GM12878 (cell line): Measurements from ENCODE around the gene SERPINA6. TPM values are rescaled to one million over a fixed set of nuclear protein-coding genes. Genes with fewer than 3 reads are reported as not detected.

Experiments used
- ATAC-seq: fragments of 200-7000 bp; cut with Tn5 transposase; 3 replicates; pipeline ENCODE4 v1.9.1; 2020; ENCODE audit warnings: mild to moderate bottlenecking, moderate library complexity
- BruUV-seq: library from RNA; stranded (reverse); fragments of 400-500 nt; replicated peaks from 2 replicates; lab custom pipeline; 2021; lab: Mats Ljungman, UMichigan
- CTCF ChIA-PET: fragments of 300-600 bp; sonication (Branson Sonifier 250); formaldehyde crosslinking; extraction: SDS; loops from one replicate; lab custom pipeline; 2021; ENCODE audit warnings: inconsistent platforms; lab: Yijun Ruan, JAX
- POLR2A ChIA-PET: fragments of 350-600 bp; formaldehyde crosslinking; extraction: SDS; loops from one replicate; lab custom pipeline; 2021; ENCODE audit warnings: inconsistent platforms; lab: Charles Lee
- RAD21 ChIA-PET: fragments of 300-600 bp; sonication (Branson Sonifier 250); formaldehyde crosslinking; loops from one replicate; lab custom pipeline; 2023; ENCODE audit warnings: antibody characterized with exemption; ENCODE audit not compliant: unreplicated experiment; lab: Charles Lee
- SMC1A ChIA-PET: fragments of 300-600 bp; sonication (Branson Sonifier 250); formaldehyde crosslinking; loops from one replicate; lab custom pipeline; 2023; ENCODE audit not compliant: unreplicated experiment, uncharacterized antibody; lab: Charles Lee
- DNase-seq: peaks from one replicate; pipeline ENCODE4 v3.0.0-alpha.2; 2011; ENCODE audit warnings: low read depth, low spot score
- FAIRE-seq: peaks from 3 replicates; lab custom pipeline; 2011; peaks lifted over from hg19 to GRCh38; lab: Jason Lieb, UNC
- H2AFZ ChIP-seq: 2 replicates; pipeline ENCODE4 v1.6.0; 2011; ENCODE audit warnings: low read depth, low read length, control low read depth; ENCODE audit not compliant: control insufficient read depth
- H3K27ac ChIP-seq: 2 replicates; pipeline ENCODE4 v1.5.1; 2011; ENCODE audit warnings: control low read depth; ENCODE audit not compliant: control insufficient read depth, insufficient read depth
- H3K27me3 ChIP-seq, 2 experiments: replicated peaks in 1 of 2; 2 replicates each; pipeline versions ENCODE4 v1.6.0 to v1.6.1; 2011; ENCODE audit warnings: low read length in 1 of 2; ENCODE audit not compliant: control insufficient read depth in 2 of 2, insufficient read depth in 2 of 2
- H3K36me3 ChIP-seq, 2 experiments: 2 replicates each; pipeline ENCODE4 v1.5.1; 2011; ENCODE audit warnings: low read length in 1 of 2; ENCODE audit not compliant: control insufficient read depth in 2 of 2, insufficient read depth in 2 of 2
- H3K4me1 ChIP-seq: 2 replicates; pipeline ENCODE4 v1.6.1; 2011; ENCODE audit warnings: mild to moderate bottlenecking, low read length, moderate library complexity, mixed read lengths; ENCODE audit not compliant: control insufficient read depth, insufficient read depth
- H3K4me2 ChIP-seq: 2 replicates; pipeline ENCODE4 v1.6.0; 2011; ENCODE audit warnings: control low read depth; ENCODE audit not compliant: control insufficient read depth, insufficient read depth
- H3K4me3 ChIP-seq: fragments of 200-600 bp; sonication (generic); 2 replicates; pipeline ENCODE4 v1.5.1; 2016
- H3K79me2 ChIP-seq: 2 replicates; pipeline ENCODE4 v1.6.0; 2011; ENCODE audit warnings: low read length; ENCODE audit not compliant: control insufficient read depth, insufficient read depth
- H3K9ac ChIP-seq: 2 replicates; pipeline ENCODE4 v1.8.0; 2011; ENCODE audit warnings: low read length, control low read depth, mixed read lengths; ENCODE audit not compliant: control insufficient read depth, insufficient read depth
- H3K9me3 ChIP-seq: replicated peaks from 3 replicates; pipeline ENCODE4 v1.5.1; 2011; ENCODE audit warnings: mild to moderate bottlenecking, low read length; ENCODE audit not compliant: control insufficient read depth, insufficient read depth
- H4K20me1 ChIP-seq: 2 replicates; pipeline ENCODE4 v1.6.0; 2011; ENCODE audit not compliant: control insufficient read depth, insufficient read depth
- ASH2L ChIP-seq: fragments of 300-600, 200-600 bp; sonication (generic); IDR thresholded peaks from 2 replicates; pipeline ENCODE4 v1.6.1; 2017; ENCODE audit warnings: low read depth, mild to moderate bottlenecking, borderline replicate concordance
- BACH1 ChIP-seq: fragments of 450-650 bp; IDR thresholded peaks from 2 replicates; pipeline ENCODE4 v1.6.1; 2017; ENCODE audit warnings: mild to moderate bottlenecking, borderline replicate concordance
- CBX5 ChIP-seq: sonication (generic); IDR thresholded peaks from 2 replicates; pipeline ENCODE4 v1.6.1; 2016; ENCODE audit warnings: low read depth, moderate library complexity, mild to moderate bottlenecking, inconsistent platforms
- CREM ChIP-seq: IDR thresholded peaks from 2 replicates; pipeline ENCODE4 v1.6.1; 2014; ENCODE audit warnings: antibody characterized with exemption, low read depth
- EP300 ChIP-seq, 2 experiments: fragments of 150-350 bp in 1 of 2; IDR thresholded peaks; 2 replicates each; pipeline ENCODE4 v1.6.1; 2011 to 2012; ENCODE audit warnings: low read depth in 2 of 2, low read length in 2 of 2, borderline replicate concordance in 1 of 2, improper control_type of control experiment in 1 of 2, inconsistent platforms in 1 of 2; ENCODE audit not compliant: control insufficient read depth in 1 of 2
- IKZF1 ChIP-seq: fragments of 450-650 bp; conservative IDR thresholded peaks from 2 replicates; pipeline ENCODE4 v1.6.1; 2017; ENCODE audit warnings: antibody characterized with exemption, mild to moderate bottlenecking
- LARP7 ChIP-seq: fragments of 450-650 bp; IDR thresholded peaks from 2 replicates; pipeline ENCODE4 v1.6.1; 2017; ENCODE audit warnings: mild to moderate bottlenecking
- MTA2 ChIP-seq: fragments of 450-650 bp; IDR thresholded peaks from 2 replicates; pipeline ENCODE4 v1.6.1; 2016; ENCODE audit warnings: low read depth, mild to moderate bottlenecking, moderate library complexity
- NKRF ChIP-seq: fragments of 450-650 bp; conservative IDR thresholded peaks from 2 replicates; pipeline ENCODE4 v1.6.1; 2017; ENCODE audit warnings: mild to moderate bottlenecking, moderate library complexity
- RCOR1 ChIP-seq: conservative IDR thresholded peaks from 2 replicates; pipeline ENCODE4 v1.6.1; 2012; ENCODE audit warnings: low read depth, low read length, improper control_type of control experiment
- RUNX3 ChIP-seq: IDR thresholded peaks from 2 replicates; pipeline ENCODE4 v1.6.1; 2012; ENCODE audit warnings: low read length, inconsistent platforms
- STAT3 ChIP-seq: IDR thresholded peaks from 2 replicates; pipeline ENCODE4 v1.6.1; 2011; ENCODE audit warnings: low read depth, low read length, improper control_type of control experiment
- SUZ12 ChIP-seq: fragments of 200-600 bp; sonication (generic); IDR thresholded peaks from one replicate; pipeline ENCODE4 v1.6.1; 2018; ENCODE audit warnings: antibody characterized with exemption, mild to moderate bottlenecking; ENCODE audit not compliant: unreplicated experiment
- ZNF207 ChIP-seq: fragments of 450-650 bp; IDR thresholded peaks from 2 replicates; pipeline ENCODE4 v1.6.1; 2014; ENCODE audit warnings: antibody characterized with exemption, mild to moderate bottlenecking, borderline replicate concordance
- ZNF592 ChIP-seq: fragments of 450-650 bp; IDR thresholded peaks from 2 replicates; pipeline ENCODE4 v1.6.1; 2017; ENCODE audit warnings: mild to moderate bottlenecking, moderate library complexity
- WGBS: methylation state at CpG from one replicate; pipeline ENCODE4 v1.1.6; 2016; ENCODE audit warnings: low lambda C conversion rate; ENCODE audit not compliant: insufficient replicate concordance, insufficient coverage; ENCODE audit errors: missing lambda C conversion rate; 5-methylcytosine and 5-hydroxymethylcytosine counted together
- in situ Hi-C: fragments of 300-500 bp; cut with MboI; formaldehyde crosslinking; loops from 9 replicates; pipeline ENCODE4 v1.14.3; 2018; ENCODE audit warnings: mixed read lengths
- intact Hi-C: fragments of 100-400 bp; cut with micrococcal nuclease; formaldehyde crosslinking; loops from one replicate; pipeline ENCODE4 v1.14.2; 2022; ENCODE audit not compliant: unreplicated experiment
- polyA plus RNA-seq, 11 experiments: library from polyadenylated mRNA; depleted of rRNA in 4 of 11; unstranded in 6 of 11; stranded (reverse) in 5 of 11; fragments of >200 nt; fragmentation: Nextera tagmentation in 4 of 11; fragmentation: Illumina TruSeq in 1 of 11; extraction: Ambion mirVana in 4 of 11; extraction: Trizol in 1 of 11; gene quantifications; 1 replicate in 1 of 11; 2 replicates in 10 of 11; pipeline versions ENCODE4 v1.2.1 to v1.2.3, GENCODE V29; 2011 to 2016; ENCODE audit warnings: inconsistent platforms in 2 of 11, missing spikeins in 2 of 11, low read depth in 1 of 11
- total RNA-seq, 4 experiments: library from RNA; depleted of rRNA in 3 of 4; stranded (reverse); fragments of >200 nt in 3 of 4; fragmentation: Illumina TruSeq in 1 of 4; extraction: Trizol in 1 of 4; gene quantifications; 2 replicates each; pipeline versions ENCODE4 v1.2.1 to v1.2.3, GENCODE V29; 2013 to 2021
- TF ChIP-seq, protein P1 (sequence below): IDR thresholded peaks from 2 replicates; pipeline ENCODE4 v1.6.1; 2011; ENCODE audit warnings: mild to moderate bottlenecking, low read depth, low read length, moderate library complexity; ENCODE audit not compliant: insufficient replicate concordance
- TF ChIP-seq, protein P2 (sequence below): fragments of 450-650 bp; IDR thresholded peaks from 2 replicates; pipeline ENCODE4 v1.6.1; 2017; ENCODE audit warnings: low read depth, mild to moderate bottlenecking, moderate library complexity

SERPINA6 gene
- total and polyA plus RNA-seq, 10 of the 15 experiments (the other 5 are each of a cell fraction or from before 2014, with no cell fraction given): 0.11 to 0.27 (median 0.23) TPM; not detected in 7

DNA sequence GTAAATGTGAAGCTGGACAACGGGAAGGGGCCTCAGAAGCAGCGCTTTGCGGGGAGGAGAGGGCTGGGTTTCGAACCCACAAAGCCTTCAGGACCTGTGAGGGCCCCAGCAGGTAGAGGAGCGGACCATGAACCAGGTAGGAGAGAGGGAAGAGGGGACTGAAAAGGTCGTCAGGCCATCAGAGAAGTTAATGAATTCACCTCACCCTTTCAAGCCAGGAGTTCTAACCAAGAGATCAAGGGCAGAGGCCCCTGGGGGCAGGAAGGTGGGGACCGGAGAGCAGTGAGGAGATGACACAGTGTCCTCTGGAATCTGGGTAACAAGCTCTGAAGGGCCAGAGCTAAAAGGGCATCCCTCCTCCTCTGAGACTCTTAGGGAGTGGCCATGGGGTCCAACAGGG lies 45.8 kb upstream of the SERPINA6 start:
- ChIA-PET POLR2A (no interaction called here), SMC1A (no interaction called here), CTCF (no interaction called here), RAD21 (no interaction called here)
- Histone ChIP-seq H3K27ac (no peak overlapping the region), H2AFZ (no peak overlapping the region), H3K4me2 (no peak overlapping the region), H3K27me3 (no peaks in the 10 kb centered on the region; a peak in 1 of 4 replicates), H3K4me1 (no peaks in the 10 kb centered on the region), H3K79me2 (no peaks in the 10 kb centered on the region), H3K4me3 (no peak overlapping the region), H4K20me1 (no peaks in the 10 kb centered on the region), H3K9ac (no peak overlapping the region), H3K9me3 (no peaks in the 10 kb centered on the region), H3K36me3 (no peaks in the 10 kb centered on the region)
- ATAC-seq: no peak
- FAIRE-seq: no peak
- intact Hi-C loops (no loop called here), in situ Hi-C loops (no loop called here)
- no TSS peak for BruUV-seq
- DNase-seq: no peak
- 48% methylated on average over 7 of the region's 7 CpGs for WGBS
- TF ChIP-seq MTA2: no peak
- no peak for TF ChIP-seq CREM
- TF ChIP-seq, protein P1, sequence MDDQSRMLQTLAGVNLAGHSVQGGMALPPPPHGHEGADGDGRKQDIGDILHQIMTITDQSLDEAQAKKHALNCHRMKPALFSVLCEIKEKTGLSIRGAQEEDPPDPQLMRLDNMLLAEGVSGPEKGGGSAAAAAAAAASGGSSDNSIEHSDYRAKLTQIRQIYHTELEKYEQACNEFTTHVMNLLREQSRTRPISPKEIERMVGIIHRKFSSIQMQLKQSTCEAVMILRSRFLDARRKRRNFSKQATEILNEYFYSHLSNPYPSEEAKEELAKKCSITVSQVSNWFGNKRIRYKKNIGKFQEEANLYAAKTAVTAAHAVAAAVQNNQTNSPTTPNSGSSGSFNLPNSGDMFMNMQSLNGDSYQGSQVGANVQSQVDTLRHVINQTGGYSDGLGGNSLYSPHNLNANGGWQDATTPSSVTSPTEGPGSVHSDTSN: no peak
- TF ChIP-seq SUZ12: no peak
- no peak for TF ChIP-seq IKZF1
- no peak for TF ChIP-seq BACH1
- TF ChIP-seq CBX5: no peak
- TF ChIP-seq ASH2L: no peak
- TF ChIP-seq, protein P2, sequence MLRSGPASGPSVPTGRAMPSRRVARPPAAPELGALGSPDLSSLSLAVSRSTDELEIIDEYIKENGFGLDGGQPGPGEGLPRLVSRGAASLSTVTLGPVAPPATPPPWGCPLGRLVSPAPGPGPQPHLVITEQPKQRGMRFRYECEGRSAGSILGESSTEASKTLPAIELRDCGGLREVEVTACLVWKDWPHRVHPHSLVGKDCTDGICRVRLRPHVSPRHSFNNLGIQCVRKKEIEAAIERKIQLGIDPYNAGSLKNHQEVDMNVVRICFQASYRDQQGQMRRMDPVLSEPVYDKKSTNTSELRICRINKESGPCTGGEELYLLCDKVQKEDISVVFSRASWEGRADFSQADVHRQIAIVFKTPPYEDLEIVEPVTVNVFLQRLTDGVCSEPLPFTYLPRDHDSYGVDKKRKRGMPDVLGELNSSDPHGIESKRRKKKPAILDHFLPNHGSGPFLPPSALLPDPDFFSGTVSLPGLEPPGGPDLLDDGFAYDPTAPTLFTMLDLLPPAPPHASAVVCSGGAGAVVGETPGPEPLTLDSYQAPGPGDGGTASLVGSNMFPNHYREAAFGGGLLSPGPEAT: no peak
- no peak for TF ChIP-seq RCOR1
- TF ChIP-seq EP300 (IDR thresholded peaks at IDR 0.05; ENCODE audit: borderline replicate concordance in 1 of 2, control insufficient read depth in 1 of 2, low read depth in 2 of 2, low read length in 2 of 2): no peak
- no peak for TF ChIP-seq STAT3
- TF ChIP-seq RUNX3: no peak
- no peak for TF ChIP-seq ZNF592
- no peak for TF ChIP-seq NKRF
- no peak for TF ChIP-seq LARP7
- no peak for TF ChIP-seq ZNF207
